Aortic smooth muscle cell (primary cell): ENCODE measurements around the gene TPST2. TPM values are rescaled to one million over a fixed set of nuclear protein-coding genes. Genes with fewer than 3 reads are reported as not detected.

ENCODE experiments used
- total RNA-seq: library from RNA; depleted of rRNA; stranded (reverse); fragments of >200 nt; gene quantifications from 2 replicates; pipeline ENCODE4 v1.2.3, GENCODE V29; 2014

TPST2 gene
- 18.9 and 23.4 TPM in 2 replicates for total RNA-seq

GRCh38 chr22:26589845-26590736 is at the start of gene TPST2:
Gene TPST2, minus strand, starts transcription at chr22:26590132. Its CDS starts 48,502 bp downstream, at chr22:26541630.

GRCh38 chr22:26621663-26622062 is 31.7 kb upstream of the TPST2 start, which contains the start of gene CRYBA4:
Gene CRYBA4, plus strand, starts transcription at chr22:26621963. Its CDS starts 634 bp downstream, at chr22:26622597.

GRCh38 chr22:26617271-26618199 is 27.6 kb upstream of the TPST2 start, which contains the start of gene CRYBB1:
Gene CRYBB1, minus strand, starts transcription at chr22:26618027. Its CDS starts 1,708 bp downstream, at chr22:26616319.

GRCh38 chr22:26512149-26512793 is 77.7 kb downstream of the TPST2 start, which contains the start of gene TFIP11:
Gene TFIP11, minus strand, starts transcription at chr22:26512473. Its CDS starts 2,201 bp downstream, at chr22:26510272.

GRCh38 chr22:26483439-26484359 is 106.2 kb downstream of the TPST2 start, which contains the start of the genes HPS4 and SRRD:
Gene HPS4, minus strand, starts transcription at chr22:26483783. Its CDS starts 2,021 bp downstream, at chr22:26481762.
Gene SRRD, plus strand, starts transcription at chr22:26483877. Its CDS starts 14 bp downstream, at chr22:26483891.

Other genes with a start within 250 kb of the TPST2 start
- 1.8 TPM in 2 replicates for gene ASPHD2, start 160.9 kb downstream of the TPST2 start, total RNA-seq
- gene HPS4, start 106.3 kb downstream of the TPST2 start, total RNA-seq: 20.3 and 26.9 TPM in 2 replicates
- 9.4 and 11.5 TPM in 2 replicates for gene SRRD, start 106.3 kb downstream of the TPST2 start, total RNA-seq
- gene TFIP11, start 77.7 kb downstream of the TPST2 start, total RNA-seq: 29.8 and 36.2 TPM in 2 replicates
- not detected in 2 replicates for gene CRYBB1, start 27.9 kb upstream of the TPST2 start, total RNA-seq
- gene CRYBA4, start 31.8 kb upstream of the TPST2 start, total RNA-seq: not detected in 2 replicates
- 0.53 and 0.75 TPM in 2 replicates for gene MIAT, start 67.5 kb upstream of the TPST2 start, total RNA-seq